Lower leg skin (tissue), 3 donors: ENCODE measurements around the gene DNASE1L1.

Experiments used
- CTCF ChIP-seq, 3 donors: fragments of 450-650 bp; IDR thresholded peaks; one replicate each; pipeline ENCODE4 v1.5.1; 2016; ENCODE audit warnings: antibody characterized with exemption in 3 of 3, mild to moderate bottlenecking in 3 of 3, moderate library complexity in 2 of 3
- POLR2A ChIP-seq, 2 donors: fragments of 450-650 bp; IDR thresholded peaks; one replicate each; pipeline ENCODE4 v1.6.1; 2016 to 2017; ENCODE audit warnings: antibody characterized with exemption in 2 of 2, mild to moderate bottlenecking in 1 of 2, moderate library complexity in 1 of 2

- TF ChIP-seq CTCF (IDR thresholded peaks at IDR 0.05) (no peak), POLR2A (IDR thresholded peaks at IDR 0.05) (no peak)
Measured at GRCh38 chrX:154371789-154372300, 37.2 kb downstream of the DNASE1L1 start.
